NK-92 (cell line): ENCODE data around the gene SF3B3.

Source experiments
- DNase-seq: peaks from one replicate; lab custom pipeline; 2025; ENCODE audit not compliant: unreplicated experiment; lab: John Stamatoyannopoulos, UW

SF3B3 gene

DNA sequence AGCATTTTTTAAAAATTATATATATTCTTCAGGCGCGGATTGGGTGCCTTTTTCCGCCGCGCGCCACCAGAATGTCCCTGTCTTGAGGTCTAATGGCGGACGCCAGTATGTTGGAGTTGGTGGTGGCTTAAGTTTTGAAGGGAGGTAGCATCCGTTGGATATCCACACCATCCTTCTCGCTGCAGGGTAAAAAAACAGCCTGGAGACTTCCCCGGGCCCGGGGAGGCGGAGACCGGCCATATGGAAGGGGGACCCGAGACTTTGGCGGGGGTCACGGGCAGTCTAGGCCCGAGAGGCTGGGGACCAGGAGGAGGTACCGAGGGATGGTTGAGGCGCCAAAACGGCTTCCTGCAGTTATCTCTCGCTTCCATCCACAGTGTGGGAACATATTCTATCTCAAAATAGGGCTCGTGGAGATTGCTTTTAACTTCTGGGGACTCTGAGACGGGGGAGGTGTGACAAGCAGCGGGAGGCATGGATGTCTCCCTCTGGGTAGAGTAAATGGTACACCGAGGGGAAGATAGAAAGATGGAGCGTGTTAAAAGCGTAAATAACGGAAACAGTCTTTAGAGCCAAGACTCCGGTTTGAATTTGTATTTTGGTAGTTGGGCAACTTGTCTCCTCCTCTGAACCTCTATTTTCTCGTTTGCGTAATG lies at the start of gene SF3B3:
SF3B3 (plus strand) TSS at position 74 of the 656 bp plus-strand sequence. CDS start 2,841 bp downstream, outside the sequence.
- DNase-seq = no peak

DNA sequence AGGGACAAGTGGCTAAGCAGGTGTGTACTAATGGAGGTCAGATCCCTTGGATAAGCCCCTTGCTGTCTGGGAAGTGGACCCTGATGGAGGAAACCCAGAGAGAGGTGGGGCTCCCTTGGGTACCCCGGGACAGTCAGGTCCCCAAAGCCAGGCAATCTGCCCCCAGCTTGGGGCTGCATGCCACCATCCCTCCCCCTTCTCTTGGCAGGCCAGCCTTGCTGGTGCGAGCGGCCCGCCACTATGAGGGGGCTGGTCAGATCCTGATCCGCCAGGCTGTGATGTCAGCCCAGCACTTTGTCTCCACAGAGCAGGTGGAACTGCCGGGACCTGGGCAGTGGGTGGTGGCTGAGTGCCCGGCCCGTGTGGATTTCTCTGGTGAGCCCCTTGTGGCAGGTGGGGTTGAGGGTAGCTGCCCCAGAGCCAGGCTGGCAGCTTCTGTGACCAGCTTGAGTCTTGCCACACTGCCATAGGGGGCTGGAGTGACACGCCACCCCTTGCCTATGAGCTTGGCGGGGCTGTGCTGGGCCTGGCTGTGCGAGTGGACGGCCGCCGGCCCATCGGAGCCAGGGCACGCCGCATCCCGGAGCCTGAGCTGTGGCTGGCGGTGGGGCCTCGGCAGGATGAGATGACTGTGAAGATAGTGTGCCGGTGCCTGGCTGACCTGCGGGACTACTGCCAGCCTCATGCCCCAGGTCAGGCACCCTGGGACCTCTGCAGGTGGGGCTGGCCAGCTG lies 49.1 kb upstream of the SF3B3 start:
- DNase-seq = no peak

DNA sequence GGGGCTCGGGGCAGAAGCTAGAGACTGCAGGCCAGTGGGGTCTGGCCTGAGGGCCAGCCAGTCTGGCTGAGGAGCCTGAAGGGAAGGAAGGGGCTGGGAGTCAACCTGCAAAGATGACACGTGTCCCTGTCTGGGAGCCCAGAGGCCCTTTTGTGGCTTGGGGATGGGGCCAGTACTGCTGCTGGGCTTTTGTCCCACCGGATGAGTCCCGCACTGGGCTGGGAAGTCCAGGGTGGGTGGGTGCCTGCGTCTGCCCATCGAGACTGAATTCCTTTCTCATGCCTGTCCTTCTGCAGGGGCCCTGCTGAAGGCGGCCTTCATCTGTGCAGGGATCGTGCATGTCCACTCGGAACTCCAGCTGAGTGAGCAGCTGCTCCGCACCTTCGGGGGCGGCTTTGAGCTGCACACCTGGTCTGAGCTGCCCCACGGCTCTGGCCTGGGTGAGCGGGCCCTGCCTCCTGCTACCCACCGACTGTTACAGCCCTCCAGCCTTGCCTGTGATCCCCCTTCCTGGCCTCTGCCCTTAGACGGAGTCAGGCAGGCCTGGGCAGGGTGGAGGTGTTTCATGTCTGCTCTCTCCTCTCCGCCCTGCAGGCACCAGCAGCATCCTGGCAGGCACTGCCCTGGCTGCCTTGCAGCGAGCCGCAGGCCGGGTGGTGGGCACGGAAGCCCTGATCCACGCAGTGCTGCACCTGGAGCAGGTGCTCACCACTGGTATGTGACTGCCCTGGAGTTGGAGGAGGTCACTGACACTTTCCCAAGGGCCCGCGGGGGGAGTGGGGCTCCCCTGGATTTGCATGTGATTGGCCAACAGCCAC lies 48.4 kb upstream of the SF3B3 start:
- no peak for DNase-seq

DNA sequence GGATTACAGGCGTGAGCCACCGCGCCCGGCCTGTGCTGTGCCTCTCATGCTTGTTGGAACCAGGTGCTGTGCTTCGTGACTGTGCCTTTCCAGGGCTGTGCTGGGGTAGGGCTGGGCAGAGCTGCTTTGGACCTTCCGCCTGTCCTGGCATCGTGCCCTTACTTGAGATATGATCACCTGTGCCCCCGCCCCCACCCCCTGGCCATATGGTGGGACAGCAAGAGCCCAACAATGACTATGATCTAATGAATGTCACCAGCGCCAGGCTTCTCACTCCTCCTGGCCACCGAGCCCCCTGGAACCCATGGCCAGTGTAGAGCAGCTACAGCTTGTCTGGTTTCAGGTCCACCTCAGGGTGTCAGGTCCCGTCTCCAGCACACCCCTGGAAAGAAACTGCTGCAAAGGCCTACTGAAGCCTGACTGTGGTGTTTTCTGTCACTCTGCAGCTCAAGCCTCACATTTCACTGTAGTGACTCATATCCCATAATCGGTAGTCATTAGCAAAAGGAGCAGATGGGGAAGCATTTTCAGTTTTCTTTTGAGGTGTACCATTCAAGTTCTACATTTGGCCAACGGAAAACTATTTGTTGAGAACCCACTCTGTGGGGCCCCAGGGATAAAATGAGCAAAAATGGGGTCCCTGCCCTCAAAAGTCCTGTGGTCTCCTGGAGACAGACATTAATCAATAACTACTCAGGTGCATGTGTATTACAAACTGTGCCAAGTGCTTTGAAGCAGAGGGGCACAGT lies 47.2 kb upstream of the SF3B3 start:
- no peak for DNase-seq

DNA sequence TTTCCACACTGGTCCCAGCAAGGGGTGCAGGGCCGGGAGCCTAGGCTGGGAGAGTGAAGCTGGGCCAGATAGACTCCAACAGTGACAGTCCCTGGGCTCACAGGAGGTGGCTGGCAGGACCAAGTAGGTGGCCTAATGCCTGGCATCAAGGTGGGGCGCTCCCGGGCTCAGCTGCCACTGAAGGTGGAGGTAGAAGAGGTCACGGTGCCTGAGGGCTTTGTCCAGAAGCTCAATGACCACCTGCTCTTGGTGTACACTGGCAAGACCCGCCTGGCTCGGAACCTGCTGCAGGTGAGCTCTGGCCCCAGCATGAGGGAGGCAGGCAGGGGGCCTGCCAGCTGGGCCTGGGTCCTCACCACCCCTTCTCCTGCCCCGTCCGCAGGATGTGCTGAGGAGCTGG lies 45.4 kb upstream of the SF3B3 start:
- DNase-seq = no peak

DNA sequence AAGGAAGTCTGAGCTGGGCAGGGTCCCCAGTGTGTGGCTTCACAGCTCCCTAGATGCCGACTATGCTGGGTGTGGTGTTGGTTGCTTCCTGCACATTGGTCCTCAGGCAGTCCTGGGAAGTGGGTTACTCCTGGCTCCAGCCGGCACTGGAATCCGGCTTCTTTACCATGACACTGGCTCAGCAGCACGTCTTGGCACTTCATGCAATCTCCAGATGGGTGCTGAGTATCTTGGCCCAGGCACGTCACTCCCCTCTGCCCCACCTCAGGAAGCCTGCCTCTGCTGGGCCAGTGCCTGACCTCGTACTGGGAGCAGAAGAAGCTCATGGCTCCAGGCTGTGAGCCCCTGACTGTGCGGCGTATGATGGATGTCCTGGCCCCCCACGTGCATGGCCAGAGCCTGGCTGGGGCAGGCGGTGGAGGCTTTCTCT lies 44.7 kb upstream of the SF3B3 start:
- DNase-seq = no peak

DNA sequence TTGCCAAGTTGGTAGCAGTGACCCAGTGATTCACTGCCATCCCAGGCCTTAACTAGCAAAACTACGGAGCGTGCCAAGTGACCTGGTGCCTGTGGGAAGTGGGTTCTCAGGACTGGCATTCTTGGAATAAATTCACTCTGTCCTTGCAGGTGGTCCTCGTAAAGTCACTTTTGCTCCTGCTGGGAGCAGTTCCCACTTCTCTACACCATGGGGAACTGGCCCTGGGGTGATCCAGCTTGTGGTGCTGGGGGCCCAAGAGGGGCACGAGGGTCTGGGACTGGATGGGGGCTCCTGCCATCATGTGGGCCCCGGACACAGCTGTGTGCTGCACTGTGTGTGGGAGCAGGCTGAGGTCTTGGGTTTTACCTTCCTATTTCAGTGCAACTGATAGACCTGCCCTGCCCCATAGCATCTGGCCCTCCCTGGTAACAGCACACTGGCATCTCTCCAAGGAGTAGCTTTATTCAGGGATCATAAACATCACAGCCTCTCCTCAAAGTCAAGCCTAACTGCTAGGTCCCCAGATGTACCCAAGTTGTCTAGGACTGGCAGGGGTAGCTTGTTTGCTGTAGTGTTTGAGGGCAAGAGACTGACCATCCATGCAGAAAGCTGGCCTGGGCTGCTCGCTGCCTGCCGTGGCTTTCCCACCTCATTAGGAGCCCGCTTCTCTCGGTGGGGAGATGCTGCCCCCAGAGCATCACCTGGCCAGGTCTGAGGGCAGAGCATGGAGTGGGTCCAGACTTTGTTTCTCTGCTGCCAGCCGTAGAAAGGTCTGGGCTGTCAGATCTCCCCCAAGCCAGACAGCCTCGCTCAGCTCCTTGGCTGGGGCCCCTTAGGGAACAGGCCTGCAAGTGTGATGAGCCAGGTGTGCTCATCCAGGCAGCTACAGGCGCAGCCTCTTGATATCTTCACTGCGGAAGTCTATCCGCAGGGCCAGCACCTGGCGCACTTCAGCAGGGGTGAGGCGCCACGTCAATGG lies 43.2 kb upstream of the SF3B3 start:
- no peak for DNase-seq

DNA sequence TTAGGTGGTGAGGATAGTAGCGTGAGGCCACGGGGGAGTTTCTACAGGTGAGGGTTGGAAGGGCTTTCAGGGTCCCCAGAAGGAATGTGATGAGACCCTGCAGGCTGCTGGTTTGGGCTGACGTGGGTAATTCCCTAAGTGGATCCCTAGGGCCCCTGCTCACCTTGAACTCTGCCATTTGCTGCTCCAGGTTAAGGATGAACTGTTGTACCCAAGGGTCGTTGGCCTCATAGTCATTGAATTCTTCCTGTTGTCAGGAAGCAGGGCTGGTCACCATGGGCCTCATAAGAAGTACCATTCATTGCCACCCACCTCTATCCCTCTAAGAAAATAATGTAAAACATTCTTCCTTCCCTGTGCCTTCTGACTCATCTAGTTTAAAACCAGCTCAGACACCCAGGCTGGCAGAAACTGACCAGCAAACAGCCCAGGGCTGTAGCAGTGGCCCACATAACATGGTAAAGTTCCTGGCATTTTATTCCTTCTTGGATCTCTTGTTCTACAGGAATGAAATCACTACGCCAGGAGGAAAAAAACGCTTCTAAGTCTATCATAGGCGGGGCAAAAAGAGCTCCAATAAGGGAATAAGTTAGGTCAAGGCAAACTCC lies 41.6 kb upstream of the SF3B3 start:
- no peak for DNase-seq

DNA sequence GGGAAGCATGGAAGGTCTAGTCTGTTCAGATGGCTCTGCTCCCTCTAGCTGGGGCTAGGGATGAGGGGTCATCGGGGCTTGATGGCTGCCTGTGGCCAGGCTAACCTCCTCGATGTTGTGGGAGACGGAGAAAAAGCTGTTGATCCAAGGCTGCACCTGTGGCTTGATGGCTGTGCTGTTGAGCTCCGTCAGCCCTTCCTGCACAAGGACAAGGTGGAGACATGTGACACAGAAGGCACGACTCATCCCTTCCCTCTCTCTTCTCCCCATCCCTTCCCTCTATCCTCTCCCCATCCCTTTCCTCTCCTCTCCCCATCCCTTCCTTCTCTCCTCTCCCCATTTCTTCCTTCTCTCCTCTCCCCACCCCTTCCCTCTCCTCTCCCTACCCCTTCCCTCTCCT lies 41.0 kb upstream of the SF3B3 start:
- no peak for DNase-seq

DNA sequence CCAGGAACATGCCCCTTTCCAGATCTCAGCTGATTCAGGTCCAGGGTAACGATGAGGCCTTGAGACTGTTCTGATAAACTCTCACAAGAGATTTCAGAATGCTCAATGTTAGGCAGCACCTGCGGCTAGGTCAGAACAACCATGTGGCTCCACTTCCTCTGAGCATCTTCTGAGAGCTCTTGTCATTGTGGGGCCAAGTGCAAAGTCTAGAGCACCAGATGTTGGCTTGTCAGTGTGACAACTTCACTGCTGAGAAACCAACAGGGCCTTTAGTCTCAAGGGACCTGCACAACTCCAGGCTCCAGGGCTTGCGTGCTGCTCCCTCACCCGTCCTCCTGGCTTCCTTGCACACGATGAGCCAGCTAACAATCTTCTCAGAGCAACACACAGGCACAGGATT lies 40.2 kb upstream of the SF3B3 start:
- DNase-seq = no peak

DNA sequence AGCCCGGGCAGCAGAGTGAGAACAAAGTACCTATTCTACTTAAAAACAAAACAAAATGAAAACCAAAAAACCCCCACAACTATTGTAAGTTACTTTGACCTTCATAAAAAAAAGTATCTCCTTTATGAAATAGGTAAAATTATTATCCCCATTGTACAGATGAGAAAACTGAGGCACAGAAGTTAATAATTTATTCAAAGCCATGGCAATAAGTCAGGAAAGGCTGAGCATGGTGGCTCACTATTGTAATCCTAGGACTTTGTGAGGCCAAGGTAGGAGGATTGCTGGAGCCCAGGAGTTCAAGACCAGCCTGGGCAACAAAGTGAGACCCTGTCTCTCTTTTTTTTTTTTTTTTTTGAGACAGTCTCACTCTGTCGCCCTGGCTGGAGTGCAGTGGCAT lies 38.7 kb upstream of the SF3B3 start:
- no peak for DNase-seq

DNA sequence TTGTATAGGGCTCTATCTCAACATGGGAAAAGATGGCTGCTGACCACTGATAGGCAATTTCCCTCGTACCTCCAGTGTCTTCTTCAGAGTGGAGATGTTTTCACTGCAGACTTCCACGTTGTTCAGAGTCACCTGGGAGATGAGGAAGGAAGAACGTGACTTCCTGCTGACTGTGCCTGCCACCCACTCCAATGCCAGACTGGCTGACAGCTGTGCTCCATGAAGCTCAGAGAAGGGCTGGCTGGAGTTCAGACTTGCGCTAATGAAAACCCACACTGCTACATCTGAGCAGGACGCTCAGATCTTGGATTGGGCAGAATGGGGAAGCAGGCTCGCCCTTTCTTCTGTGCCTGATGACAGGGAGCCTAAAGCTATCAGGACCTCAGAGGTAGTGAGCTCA lies 33.4 kb upstream of the SF3B3 start:
- DNase-seq = no peak

DNA sequence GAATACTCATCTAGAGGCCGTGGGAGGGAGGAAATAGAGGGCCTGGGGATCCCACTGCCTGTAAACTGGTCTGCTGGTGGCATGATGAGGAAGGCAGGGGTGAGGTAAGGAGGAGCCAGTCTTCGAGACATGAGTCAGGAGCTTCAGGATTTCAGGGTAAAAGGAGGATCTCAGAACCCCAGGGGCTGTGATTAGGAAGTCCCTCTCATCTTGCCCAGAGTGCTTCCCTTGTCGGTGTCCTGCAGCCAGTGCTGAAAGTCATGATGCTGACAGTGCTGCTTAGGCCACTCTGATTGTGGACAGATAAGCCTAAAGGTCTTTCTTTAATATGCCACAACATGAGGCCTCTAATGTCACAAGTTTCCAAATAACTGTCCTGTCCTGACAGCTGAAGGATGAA lies 29.8 kb upstream of the SF3B3 start:
- DNase-seq = no peak

DNA sequence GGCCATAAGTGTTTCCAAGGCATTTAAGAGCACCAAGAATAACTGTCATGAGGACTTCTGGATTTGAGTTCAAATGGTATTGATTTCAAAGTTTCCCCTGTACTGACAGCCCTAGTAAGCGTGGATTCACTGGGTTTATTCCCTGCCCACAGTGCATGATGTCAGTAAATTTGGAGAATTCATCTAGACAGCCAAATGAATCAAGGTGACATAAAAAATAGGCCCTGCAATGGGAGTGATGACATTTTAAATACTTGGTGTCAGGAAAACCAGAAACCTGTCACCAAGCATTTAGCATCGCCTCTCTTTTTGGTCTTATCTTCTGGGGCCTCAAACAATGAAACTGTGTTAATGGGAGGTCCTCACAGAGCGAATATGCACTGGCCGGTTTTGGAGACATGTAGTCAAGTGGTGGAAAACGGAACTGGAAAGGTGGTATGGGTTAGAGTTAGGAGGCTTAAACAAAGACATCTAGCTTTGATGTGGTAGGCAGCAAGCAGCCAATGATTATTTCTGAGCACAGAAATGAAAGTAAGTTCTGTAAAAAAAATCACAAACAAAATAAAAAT lies 29.3 kb upstream of the SF3B3 start:
- DNase-seq = no peak

DNA sequence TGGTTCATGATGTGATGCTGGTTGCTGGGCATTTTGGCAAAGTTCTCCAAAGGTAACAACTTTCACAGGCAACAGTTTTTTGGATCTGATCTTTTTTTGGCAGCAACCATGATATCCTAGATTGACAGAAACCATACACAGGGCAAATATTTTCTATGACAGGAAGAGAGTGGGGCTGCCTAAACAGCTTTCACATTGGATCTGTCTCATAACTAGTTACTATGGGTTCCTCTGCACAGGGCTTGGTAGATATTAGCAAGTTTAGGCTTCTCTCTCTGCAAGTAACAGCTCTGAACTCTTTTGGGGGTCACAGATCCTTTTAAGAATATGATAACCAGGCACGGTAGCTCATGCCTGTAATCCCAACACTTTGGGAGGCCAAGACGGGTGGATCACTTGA lies 28.8 kb upstream of the SF3B3 start:
- no peak for DNase-seq

DNA sequence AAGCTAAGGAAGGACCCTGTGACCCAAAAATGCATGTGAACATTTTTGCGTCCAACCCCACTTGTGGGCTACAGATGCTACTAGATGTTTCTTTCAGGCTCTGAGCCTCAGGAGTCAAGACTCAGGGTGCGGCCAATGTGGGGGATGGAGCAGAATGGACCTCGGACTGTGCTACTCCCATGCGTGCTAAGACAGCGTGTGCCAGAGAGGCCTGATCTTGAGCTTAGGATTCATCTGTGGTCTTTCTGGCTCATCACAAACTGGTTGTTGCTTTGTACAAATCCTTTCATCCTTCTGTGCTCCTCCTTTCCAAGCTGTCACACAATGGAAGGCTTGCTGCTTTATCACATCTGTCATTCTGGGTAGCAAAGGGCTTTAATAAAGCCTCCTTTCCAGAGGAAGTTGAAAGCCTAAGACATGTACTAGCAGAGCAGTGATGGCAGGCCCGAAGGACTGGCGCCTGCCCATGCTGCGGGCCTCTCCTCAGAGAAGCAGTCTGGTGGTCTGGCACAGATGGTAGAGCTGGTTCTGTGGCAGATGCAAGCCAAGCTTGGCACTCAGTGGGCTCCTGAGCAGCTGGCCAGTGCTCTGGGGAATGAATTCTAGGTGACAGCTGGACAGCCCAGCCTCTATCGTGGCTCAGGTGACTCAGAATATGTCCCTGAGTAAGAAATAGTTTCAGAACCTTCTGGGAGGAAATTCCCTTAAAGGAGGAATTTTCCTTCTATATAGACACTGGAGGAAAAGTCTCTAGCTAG lies 28.0 kb upstream of the SF3B3 start:
- DNase-seq = no peak

DNA sequence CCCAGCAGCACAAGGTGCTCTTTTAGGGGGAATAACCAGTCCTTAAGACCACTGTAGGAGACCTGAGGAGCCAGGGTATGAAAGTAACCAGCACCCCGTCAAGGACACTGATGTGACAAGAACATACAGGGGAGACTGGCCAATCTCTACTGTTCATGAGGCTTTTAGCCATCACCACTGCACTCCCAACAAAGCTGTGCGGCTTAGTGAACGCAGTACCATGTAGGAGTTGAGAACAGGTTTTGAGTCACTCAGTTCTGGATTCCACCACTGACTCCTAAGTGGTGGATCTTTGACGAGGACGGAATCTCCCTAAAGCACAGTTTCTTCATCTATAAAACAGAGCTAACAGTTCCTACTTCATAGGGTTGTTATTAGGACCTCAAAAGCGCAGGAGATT lies 27.1 kb upstream of the SF3B3 start:
- no peak for DNase-seq

DNA sequence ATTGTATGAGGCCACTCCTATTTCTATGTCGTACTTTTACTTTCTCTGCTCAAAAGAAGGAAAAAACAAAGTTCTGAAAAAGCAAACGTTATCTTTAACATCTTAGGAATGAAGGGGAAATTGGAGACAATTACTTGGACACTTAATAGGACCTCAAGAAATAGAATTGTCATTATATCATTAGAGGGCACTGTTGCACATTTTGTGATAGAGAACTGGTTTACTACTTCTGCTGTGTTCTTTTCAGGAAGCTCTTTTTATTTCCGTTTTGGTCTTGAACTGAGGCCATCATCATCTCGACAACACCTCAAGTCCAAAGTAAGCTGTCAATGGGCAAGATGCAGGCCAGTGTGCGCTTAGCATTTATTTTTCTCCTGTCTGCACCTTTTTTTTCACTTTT lies 14.9 kb upstream of the SF3B3 start:
- no peak for DNase-seq

DNA sequence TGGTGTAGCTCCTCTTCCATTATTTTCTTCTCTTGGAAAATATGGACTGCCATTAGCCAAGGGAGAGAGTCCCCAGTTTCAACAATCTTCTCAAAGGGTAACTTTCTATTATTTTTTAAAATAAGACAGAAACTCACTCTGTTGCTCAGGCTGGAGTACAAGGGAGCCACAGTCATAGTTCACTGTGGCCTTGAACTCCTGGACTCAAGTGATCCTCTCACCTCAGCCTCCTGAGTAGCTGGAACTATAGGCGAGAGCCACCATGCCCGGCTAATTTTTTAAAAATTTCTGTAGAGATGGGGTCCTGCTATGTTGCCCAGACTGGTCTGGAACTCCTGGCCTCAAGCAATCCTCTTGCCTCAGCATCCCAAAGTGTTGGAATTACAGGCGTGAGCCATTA lies 13.4 kb upstream of the SF3B3 start:
- no peak for DNase-seq
